HG03196 (cell line): ENCODE results near the gene PNMA6F.

Experiments
- ATAC-seq: cut with Tn5 transposase; IDR thresholded peaks from one replicate; pipeline ENCODE4 v1.9.1; 2021; ENCODE audit not compliant: unreplicated experiment

PNMA6F gene

GRCh38 chrX:153321381-153322124, at the start of gene PNMA6F:
PNMA6F (minus strand) TSS chrX:153321767; CDS start chrX:153320674, 1,093 bp downstream.
- no peak for ATAC-seq

DNA sequence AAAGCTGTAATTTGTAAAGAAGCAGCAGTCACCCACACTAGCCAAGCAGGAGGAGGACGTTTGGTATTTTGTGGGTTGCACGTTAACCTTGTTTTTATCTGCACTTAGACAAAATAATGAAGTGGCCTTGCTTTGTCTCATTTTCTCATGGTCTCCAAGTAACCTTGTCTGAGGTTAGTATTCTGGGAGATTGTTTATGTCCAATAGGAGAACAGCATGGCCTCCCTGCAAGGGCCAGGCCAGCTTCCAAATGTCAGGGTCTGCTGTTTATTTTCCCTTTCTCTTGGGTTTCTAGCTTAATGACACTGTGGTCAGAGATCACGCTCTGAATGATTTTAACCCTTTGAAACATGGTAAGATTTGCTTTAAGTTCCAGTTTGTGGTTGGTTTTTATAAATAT, 49.7 kb upstream of the PNMA6F start:
- ATAC-seq, result no peak

DNA sequence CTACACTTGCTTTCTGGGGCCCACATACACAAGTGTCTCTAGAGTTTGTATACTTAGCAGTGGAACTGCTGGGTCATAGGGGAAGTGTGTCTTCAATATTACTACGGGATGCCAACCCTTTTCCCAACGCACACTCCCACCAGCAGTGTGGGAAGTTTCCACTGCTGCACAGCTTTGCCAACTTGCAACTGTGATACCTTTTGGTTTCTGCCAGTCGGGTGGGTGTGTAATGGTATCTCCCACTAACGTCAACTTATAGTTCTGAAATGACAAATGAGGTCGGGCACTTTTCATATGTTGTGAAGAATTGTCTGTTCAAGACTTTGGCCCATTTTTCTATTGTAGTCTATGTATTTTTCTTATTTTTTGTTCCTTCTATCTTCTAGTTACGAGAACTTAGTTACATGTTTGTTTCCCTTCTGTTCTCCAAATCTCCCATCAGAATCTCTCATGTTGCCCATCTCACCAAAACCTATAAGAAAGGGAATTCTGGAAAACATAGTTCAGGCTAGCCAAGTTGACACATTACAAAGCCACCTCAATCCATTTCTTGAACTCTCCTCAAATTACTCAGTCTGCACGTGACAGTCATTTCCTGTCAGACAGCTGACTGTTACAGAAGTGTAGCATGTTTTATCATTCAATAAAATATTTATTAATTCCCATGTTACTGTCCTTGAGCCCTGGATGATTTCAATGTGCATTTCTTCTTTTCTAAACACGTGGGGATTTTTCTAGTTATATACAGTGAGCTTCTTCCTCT, 48.9 kb upstream of the PNMA6F start:
- no peak for ATAC-seq

DNA sequence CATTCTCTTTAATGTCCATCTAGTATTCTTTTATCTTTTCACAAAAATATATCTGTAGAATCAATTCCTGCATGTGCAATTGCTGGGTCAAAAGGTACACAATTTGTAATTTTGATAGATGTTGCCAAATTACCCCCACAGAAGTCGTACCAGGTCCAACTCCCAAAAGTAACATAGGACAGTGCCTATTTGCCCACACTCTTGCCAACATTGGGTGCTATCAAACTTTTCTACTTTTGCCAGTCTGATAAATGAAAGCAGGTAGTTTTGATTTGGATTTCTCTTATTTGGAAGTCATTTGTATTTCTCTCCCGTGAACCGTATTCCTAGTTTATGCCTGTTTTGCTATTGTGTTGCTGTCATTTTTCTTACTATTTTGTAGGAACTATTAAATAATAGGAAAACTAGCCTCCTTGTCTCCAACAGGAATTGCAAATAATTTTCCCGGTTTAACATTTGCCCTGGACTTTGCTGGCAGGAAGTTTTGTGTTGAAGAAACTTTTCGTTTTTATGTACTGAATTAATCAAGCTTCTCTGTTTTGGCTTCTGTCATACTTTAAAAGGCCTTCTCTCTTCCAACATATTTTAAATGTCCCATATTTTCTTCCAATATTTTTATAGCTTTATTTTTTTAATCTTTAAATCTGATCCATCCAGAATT, 45.4 kb upstream of the PNMA6F start:
- no peak for ATAC-seq

DNA sequence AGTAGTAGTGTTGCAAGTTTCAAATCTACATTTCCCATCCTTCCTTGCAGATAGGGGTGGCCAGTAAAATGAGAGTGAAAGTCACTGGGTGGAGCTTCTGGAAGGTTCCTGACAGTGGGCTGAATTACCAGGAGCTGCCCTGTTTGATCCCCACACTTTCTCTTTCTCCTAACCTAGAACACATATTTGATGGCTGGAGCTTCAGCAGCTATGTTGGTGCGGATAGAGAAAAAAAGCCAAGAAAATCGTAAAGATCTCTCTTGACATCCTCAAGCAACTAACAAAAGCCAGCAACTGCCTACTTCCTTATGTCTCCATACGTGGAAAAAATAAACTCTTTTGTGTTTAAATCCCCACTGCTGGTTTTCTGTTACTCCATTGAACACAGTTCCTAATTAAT, 44.6 kb upstream of the PNMA6F start:
- no peak for ATAC-seq

GRCh38 chrX:153365670-153366069, 44.1 kb upstream of the PNMA6F start:
- no peak for ATAC-seq

DNA sequence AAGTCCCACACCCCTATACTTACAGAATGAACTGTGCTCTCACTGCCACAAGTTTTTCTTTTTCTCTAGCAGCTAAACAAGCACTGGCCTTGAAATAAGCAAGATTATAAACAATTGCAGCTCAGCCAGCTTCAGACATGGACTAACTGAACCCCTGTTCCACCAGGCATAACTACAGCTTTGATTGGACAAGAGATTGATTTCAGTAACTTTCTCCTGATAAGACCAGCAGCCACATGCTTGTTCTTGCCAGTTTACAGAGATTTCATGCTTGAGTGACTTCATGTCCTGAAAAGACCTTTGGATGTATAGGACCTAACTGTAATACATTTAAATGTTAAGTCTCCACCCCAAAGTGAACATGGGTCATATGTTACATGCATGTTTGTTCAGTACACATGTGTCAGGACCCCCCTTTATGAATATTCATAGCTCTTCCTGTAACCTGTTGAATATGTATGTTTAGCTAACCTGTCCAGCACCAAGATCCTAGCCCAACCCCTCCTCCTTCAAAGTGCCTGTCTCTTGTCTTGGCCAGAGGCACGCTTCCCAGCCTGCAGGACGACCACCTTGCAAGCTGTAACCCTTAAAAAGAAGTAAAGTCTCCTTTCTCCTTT, 40.3 kb upstream of the PNMA6F start:
- no peak for ATAC-seq

DNA sequence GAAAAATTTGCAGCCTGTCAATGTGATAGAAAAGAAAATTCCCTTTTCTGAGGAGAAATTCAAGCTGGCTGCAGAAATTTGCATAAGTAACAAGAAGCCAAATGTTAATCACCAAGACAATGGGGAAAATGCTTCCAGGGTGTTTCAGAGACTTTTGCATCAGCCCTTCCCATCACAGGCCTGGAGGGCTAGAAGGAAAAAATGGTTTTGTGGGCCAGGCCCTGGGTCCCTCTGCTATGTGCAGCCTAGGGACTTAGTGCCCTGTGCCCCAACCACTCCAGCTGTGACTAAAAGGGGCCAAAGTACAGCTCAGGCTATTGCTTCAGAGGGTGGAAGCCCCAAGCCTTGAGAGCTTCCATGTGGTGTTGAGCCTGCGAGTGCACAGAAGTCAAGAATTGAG, 36.3 kb upstream of the PNMA6F start:
- no peak for ATAC-seq

- ATAC-seq, result no peak
Measured at GRCh38 chrX:153353416-153353815, 31.8 kb upstream of the PNMA6F start.

GRCh38 chrX:153352858-153353257, 31.3 kb upstream of the PNMA6F start:
- ATAC-seq, result no peak

DNA sequence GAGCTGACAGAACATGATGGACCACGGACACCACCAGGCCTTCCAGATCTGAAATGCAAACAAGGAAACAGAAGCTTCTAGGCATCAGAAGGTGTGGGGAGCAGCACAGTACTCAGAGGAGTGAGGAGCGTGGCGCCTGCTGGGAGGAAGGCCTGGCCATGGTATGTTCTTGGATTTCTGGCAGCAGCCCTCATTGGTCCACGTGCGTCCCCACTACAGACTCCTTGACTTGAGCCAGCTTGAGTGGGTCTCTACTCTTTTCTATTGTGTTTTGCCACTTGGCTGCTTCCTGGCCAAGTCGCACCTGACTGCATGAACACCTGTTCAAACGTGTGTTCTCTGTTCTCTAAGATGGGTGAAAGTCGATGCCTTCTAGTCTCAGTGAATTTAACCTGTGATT, 30.4 kb upstream of the PNMA6F start:
- no peak for ATAC-seq

- no peak for ATAC-seq
Measured at GRCh38 chrX:153349952-153350351, 28.4 kb upstream of the PNMA6F start.

- no peak for ATAC-seq
Measured at GRCh38 chrX:153348421-153348820, 26.9 kb upstream of the PNMA6F start.

DNA sequence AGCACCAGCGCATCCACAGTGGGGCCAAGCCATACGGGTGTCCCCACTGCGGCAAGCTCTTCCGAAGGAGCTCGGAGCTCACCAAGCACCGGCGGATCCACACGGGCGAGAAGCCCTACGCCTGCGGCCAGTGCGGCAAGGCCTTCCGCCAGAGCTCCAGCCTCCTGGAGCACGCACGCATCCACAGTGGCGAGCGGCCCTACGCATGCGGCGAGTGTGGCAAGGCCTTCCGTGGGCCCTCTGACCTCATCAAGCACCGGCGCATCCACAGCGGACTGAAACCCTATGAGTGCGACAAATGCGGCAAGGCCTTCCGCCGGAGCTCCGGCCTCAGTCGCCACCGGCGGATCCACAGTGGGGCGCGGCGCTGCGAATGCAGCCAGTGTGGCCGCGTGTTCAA, 26.0 kb upstream of the PNMA6F start:
- no peak for ATAC-seq

DNA sequence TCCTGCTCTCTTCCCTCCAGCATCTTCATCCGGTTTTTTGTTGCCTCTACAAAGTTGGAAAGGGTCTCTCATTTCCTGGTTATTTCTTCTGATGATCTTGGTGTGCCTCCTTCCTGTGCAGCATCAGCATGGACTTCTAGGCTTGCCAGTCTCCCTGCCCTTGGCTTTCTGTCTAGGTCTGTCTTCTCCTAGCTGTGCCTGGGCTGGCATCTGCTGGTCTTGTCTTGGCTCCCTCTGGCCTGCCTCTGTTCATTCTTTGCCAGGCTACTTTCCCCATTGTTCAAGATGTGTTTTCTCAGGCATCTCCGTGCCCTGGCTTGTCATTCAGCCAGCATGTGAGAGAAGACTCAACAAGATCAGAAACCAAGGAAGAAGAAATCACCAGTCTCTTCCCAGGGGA, 22.1 kb upstream of the PNMA6F start:
- ATAC-seq, result no peak

DNA sequence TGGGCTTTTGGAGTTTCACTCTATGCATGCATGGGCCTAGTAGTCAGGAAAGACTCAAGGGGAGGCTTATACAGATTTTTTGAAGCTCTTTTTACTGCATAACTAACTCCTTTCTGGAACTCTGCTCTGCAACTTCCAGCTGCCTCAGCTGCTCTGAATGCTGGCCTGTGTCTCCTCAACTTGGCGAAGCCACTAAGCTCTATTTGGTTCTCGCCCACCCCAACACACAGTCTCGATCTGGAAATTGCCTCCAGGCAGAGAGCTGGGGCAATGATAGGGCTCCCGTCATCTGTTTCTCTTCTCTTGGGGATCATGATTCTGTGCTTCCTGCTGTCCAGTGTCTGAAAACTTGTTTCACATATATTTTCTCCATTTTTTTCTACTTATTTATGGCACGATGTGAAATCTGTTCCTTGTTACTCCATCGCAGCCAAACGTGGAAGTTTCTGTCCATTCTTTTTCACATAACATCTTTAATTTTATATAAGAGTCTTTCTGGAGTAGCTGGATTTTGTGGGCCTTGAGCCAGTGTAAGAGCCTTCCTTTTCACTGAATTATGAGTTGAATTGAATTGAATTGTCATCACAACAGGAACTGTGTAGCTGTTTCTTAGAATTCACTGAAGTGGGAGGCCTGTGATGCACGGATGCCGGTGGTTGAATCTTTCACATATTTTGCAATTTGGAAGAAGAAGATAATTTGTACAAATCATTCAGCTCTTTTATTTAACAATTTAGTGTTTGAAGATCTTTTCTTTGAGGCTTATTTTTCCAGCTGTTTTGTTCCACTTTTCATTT, 21.4 kb upstream of the PNMA6F start:
- ATAC-seq, result no peak

- no peak for ATAC-seq
Measured at GRCh38 chrX:153340111-153340510, 18.5 kb upstream of the PNMA6F start.

DNA sequence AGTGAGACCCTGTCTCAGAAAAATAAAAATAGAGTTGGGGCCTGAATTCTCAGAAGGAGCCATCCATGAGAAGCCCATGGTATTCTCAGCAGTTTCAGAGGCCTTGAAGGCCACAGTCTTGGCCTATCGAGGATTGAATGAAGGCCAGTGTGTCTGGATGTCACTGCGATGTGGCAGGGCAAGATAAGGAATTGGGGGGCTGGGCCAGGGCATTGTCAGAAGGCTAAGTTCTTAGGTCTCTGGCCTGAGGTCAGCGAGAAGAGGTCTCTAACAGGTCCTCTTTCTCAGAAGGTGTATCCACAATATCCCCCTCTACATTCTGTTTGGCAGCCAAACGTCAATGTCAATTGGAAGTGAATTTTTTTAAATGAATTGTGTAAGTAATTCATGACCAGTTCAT, 18.1 kb upstream of the PNMA6F start:
- no peak for ATAC-seq

DNA sequence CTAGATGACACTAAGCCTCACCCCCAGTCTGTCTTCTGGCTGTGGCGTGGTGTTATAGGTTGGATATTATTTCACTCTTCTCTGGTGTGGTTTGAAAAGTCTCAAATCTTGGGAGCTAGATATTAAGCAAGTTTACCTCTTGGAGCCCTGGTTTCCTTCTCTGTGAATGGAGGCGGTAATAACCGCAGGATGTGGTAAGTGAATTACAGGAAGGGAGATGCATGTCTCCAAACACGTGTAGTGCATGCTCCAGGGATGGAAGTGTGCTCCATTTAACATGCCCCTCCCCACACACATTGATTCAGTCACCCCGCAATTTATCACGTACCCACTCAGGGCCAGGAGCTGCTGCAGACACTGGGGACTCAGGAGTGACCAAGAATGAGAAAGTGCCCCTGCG, 17.3 kb upstream of the PNMA6F start:
- ATAC-seq, result no peak

DNA sequence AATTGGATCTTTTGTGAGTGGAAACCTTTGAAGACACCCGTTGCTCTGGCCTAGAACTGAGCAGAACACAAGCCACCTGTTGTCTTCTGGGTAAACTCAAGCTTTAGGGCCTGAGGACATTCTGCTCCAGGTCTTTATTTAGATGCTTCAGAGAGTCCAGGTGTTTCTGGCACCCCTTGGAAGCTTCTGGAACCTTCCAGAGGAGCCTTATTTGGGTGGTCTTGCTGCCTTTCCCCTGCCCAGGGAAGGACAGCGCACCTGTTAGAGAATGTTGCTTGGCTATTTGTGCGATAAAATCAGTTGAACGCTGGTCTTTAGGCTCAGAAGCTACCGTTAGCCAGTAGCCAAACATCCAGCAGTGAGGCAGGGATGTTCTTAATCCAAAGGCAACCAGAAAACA, 15.4 kb upstream of the PNMA6F start:
- ATAC-seq, result no peak
